Ovary (tissue), 9 donors: ENCODE data around the gene SERPINB2. TPM values are rescaled to one million over a fixed set of nuclear protein-coding genes. Genes with fewer than 3 reads are reported as not detected.

Experiments
- DNase-seq, 5 donors: peaks; one replicate each; pipeline ENCODE4 v3.0.0-alpha.2; 2019 to 2020
- H3K27ac ChIP-seq, 2 donors: fragments of 200-600 bp; one replicate each; pipeline versions ENCODE4 v1.5.1 to v1.8.0; 2019 to 2022
- H3K27me3 ChIP-seq: fragments of 200-600 bp; one replicate; pipeline ENCODE4 v1.8.0; 2022
- H3K36me3 ChIP-seq: fragments of 200-600 bp; sonication (generic); one replicate; pipeline ENCODE4 v1.5.1; 2019
- H3K4me1 ChIP-seq: one replicate; pipeline ENCODE4 v1.8.1; 2013; ENCODE audit warnings: mild to moderate bottlenecking, moderate library complexity; ENCODE audit not compliant: insufficient read depth
- H3K4me3 ChIP-seq: fragments of 200-600 bp; sonication (generic); one replicate; pipeline ENCODE4 v1.5.1; 2017
- H3K9me3 ChIP-seq, 2 donors: fragments of 200-600 bp in 1 of 2; sonication (generic) in 1 of 2; one replicate each; pipeline versions ENCODE4 v1.5.1 to v1.8.1; 2013 to 2019; ENCODE audit warnings: mild to moderate bottlenecking in 1 of 2, moderate library complexity in 1 of 2
- CTCF ChIP-seq, 3 donors: fragments of 450-650 bp in 2 of 3; fragments of 200-600 bp in 1 of 3; IDR thresholded peaks; one replicate each; pipeline versions ENCODE4 v1.5.1 to v1.8.0; 2016 to 2022; ENCODE audit warnings: antibody characterized with exemption in 3 of 3, mild to moderate bottlenecking in 1 of 3
- EP300 ChIP-seq: sonication (generic); formaldehyde crosslinking; IDR thresholded peaks from one replicate; pipeline ENCODE4 v1.6.1; 2017; ENCODE audit warnings: antibody characterized with exemption
- POLR2A ChIP-seq: fragments of 450-650 bp; IDR thresholded peaks from one replicate; pipeline ENCODE4 v1.6.1; 2017; ENCODE audit warnings: antibody characterized with exemption, mild to moderate bottlenecking, moderate library complexity
- WGBS, 3 donors: extraction: QIAGEN DNeasy Blood & Tissue Kit in 1 of 3; methylation state at CpG; one replicate each; pipeline versions ENCODE4 v1.1.5 to v1.1.7; 2013 to 2017; 5-methylcytosine and 5-hydroxymethylcytosine counted together
- intact Hi-C, 4 donors: fragments of 100-400 bp; cut with DNase I; formaldehyde crosslinking; loops; one replicate each; pipeline versions ENCODE4 v1.11.0 to v1.15.1; 2022 to 2023
- polyA plus RNA-seq, 2 donors: library from polyadenylated mRNA; stranded (reverse); fragments of 200-250 nt in 1 of 2; fragments of 350-450 nt in 1 of 2; fragmentation: Illumina TruSeq in 1 of 2; extraction: RNeasy Lipid Tissue Mini Kit (QIAGEN cat#74804) in 1 of 2; gene quantifications; one replicate each; pipeline ENCODE4 v1.2.3, GENCODE V29; 2013 to 2014
- total RNA-seq, 7 donors: library from RNA; depleted of rRNA in 2 of 7; stranded (reverse); fragments of >200 nt in 2 of 7; fragmentation: NEBNext Ultra II Directional in 3 of 7; extraction: Animal tissue kit (Norgen Biotek cat#: 25700) in 3 of 7; gene quantifications; one replicate each; pipeline versions ENCODE4 v1.1.0 to v1.2.4, GENCODE V29; 2016 to 2023
- donor health status: DM: no; HTN: no; CAD: no; lungs with moderate emphysema.
- donor health status: DM: no; HTN: no; CAD: no.
- donor health status: Bipolar disorder and iron deficiency.
- donor health status: DM: yes; HTN: yes; CAD: no.
- donor health status: DM: no; HTN: no; CAD: no.
- donor health status: DM: yes; HTN: yes; CAD: no.

Gene SERPINB2
- total and polyA plus RNA-seq, 9 donors, result 0.32 to 11.4 (median 1.2) TPM; not detected in 3

DNA sequence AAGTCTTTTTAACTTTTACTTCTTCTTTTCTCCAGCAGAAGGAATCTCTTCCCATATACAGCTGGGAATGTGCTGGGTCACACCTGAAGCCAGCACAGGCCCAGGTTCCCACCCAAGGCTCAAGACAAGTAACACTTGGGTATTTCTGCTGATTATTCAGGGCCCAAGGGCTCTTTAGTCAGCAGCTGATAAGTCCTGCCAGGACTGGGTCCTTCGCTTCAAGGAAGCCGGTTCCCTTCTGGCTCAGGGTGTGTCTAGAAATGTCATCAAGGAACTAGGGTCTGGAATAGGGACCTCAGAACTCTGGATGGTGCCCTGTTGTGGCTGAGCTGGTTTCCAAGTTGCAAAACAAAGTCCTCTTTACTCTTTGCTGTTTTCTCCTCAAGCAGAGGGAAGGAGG lies 27.0 kb upstream of the SERPINB2 start:
- H3K4me3 ChIP-seq, result no peak overlapping the region
- H3K9me3 ChIP-seq, result no peaks in the 10 kb centered on the region
- 90 to 96% (median 91%) methylated on average over 2 of the region's 2 CpGs for WGBS, 3 donors
- H3K36me3 ChIP-seq, result no peaks in the 10 kb centered on the region
- DNase-seq, result no peak
- no peaks in the 10 kb centered on the region for H3K4me1 ChIP-seq
- no peak for TF ChIP-seq EP300
- no peak for TF ChIP-seq CTCF (IDR thresholded peaks at IDR 0.05)
- TF ChIP-seq POLR2A, result no peak
- H3K27me3 ChIP-seq, result no peaks in the 10 kb centered on the region
- no peak overlapping the region for H3K27ac ChIP-seq
- intact Hi-C loops, result no loop called here

DNA sequence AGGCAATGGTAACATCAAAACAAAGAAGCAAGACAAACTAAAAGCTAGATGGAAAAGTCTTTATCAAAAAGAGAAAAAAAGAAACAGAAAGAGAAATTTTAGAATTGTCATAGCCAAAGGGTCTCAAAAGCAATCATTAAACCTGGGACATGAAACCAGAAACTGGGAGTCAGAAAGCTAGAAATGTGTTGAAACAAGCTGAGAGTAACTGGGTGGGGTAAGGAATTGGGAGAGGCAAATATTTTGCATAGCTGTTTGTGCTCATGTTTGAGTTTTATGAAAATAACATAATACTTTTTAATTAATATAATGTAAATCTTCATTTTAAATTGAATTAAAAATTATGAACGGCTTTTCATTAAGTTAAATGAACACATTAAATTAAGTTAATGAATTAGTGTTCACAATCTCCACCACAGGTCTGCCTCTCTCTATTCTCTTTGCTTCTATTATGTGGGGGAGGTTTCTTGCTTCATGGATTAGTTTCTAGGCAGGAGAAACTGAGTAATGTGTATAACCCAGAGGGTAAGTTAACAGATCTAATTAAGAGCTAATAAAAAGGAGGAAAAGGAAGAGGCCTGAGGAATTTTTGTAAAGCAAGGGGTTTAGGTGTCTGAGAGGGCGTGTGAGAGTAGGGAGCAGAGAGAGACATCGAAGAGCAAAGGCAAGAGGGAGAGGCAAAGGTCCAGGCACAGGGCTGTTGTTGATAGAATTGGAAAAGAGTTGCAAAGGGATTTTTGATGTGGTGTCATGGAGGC lies 20.0 kb upstream of the SERPINB2 start:
- intact Hi-C loops, result no loop called here
- WGBS, 3 donors, result 67 to 71% (median 68%) methylated on average over 3 of the region's 3 CpGs
- no peaks in the 10 kb centered on the region for H3K9me3 ChIP-seq

GRCh38 chr18:63868546-63868945 lies 19.0 kb upstream of the SERPINB2 start:
- intact Hi-C loops, result no loop called here
- Histone ChIP-seq H3K27me3 (no peaks in the 10 kb centered on the region), H3K9me3 (no peaks in the 10 kb centered on the region), H3K4me1 (no peaks in the 10 kb centered on the region), H3K4me3 (no peak overlapping the region), H3K36me3 (no peaks in the 10 kb centered on the region), H3K27ac (no peak overlapping the region)
- TF ChIP-seq CTCF (IDR thresholded peaks at IDR 0.05), result no peak
- TF ChIP-seq POLR2A, result no peak
- TF ChIP-seq EP300, result no peak
- 84 to 90% (median 88%) methylated on average over 9 of the region's 9 CpGs for whole genome bisulfite sequencing, 3 donors
- no peak for DNase-seq

More for the DNA sequence above, 20.0 kb upstream of the SERPINB2 start:
- H3K27me3 ChIP-seq, result no peaks in the 10 kb centered on the region
- H3K36me3 ChIP-seq, result no peaks in the 10 kb centered on the region
- TF ChIP-seq EP300 (no peak), CTCF (IDR thresholded peaks at IDR 0.05) (no peak), POLR2A (no peak)
- no peak for DNase-seq
- H3K4me3 ChIP-seq, result no peak overlapping the region
- no peaks in the 10 kb centered on the region for H3K4me1 ChIP-seq
- H3K27ac ChIP-seq, result no peak overlapping the region

DNA sequence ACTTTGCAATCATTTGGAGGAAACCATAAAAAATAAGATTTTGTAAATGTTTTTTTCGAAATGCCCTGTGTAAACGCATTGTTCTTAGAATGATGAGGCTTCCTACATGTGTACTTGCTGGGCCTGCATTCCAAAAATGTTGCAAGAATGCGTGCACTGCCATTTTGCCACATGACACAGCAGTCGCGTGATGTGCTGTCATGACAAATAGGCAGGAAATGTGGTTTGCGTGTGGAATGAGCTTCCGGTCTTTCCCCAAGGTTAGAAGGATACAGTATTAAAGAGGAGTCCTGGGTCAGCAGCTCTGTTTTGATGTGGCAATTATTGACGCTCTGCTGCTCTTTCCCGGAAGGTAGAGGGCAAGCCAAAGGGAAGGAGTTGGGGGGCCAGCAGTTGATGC lies 18.1 kb upstream of the SERPINB2 start:
- no peaks in the 10 kb centered on the region for H3K36me3 ChIP-seq
- intact Hi-C loops, result no loop called here

More for the DNA sequence above, 18.1 kb upstream of the SERPINB2 start:
- no peaks in the 10 kb centered on the region for H3K27me3 ChIP-seq
- no peaks in the 10 kb centered on the region for H3K9me3 ChIP-seq
- no peak for DNase-seq
- no peaks in the 10 kb centered on the region for H3K4me1 ChIP-seq
- no peak overlapping the region for H3K27ac ChIP-seq
- H3K4me3 ChIP-seq, result no peak overlapping the region
- TF ChIP-seq CTCF (IDR thresholded peaks at IDR 0.05) (no peak), POLR2A (no peak), EP300 (no peak)
- 83 to 92% (median 86%) methylated on average over 9 of the region's 9 CpGs for WGBS, 3 donors
